H1 (cell line): ENCODE data around the gene UBXN11.

ENCODE experiments used
- CEBPB ChIP-seq: IDR thresholded peaks from 2 replicates; pipeline ENCODE4 v1.6.1; 2012; ENCODE audit warnings: low read depth, low read length
- EP300 ChIP-seq, 2 experiments: IDR thresholded peaks; 1 replicate in 1 of 2; 2 replicates in 1 of 2; pipeline ENCODE4 v1.6.1; 2011 to 2012; ENCODE audit warnings: low read depth in 2 of 2, low read length in 2 of 2, mild to moderate bottlenecking in 2 of 2, borderline replicate concordance in 1 of 2, inconsistent platforms in 1 of 2, moderate library complexity in 1 of 2
- FOSL1 ChIP-seq: IDR thresholded peaks from 2 replicates; pipeline ENCODE4 v1.6.1; 2011; ENCODE audit warnings: mild to moderate bottlenecking, low read depth, low read length, moderate library complexity; ENCODE audit not compliant: insufficient read depth
- HDAC6 ChIP-seq: IDR thresholded peaks from one replicate; pipeline ENCODE4 v1.7.1; 2012; ENCODE audit warnings: low read depth, mild to moderate bottlenecking, inconsistent platforms, low read length, moderate library complexity
- JUN ChIP-seq: IDR thresholded peaks from 2 replicates; pipeline ENCODE4 v1.6.1; 2011; ENCODE audit warnings: low read depth, mild to moderate bottlenecking, improper control_type of control experiment, low read length
- SIN3A ChIP-seq, 2 experiments: IDR thresholded peaks in 1 of 2; conservative IDR thresholded peaks in 1 of 2; 2 replicates each; pipeline ENCODE4 v1.6.1; 2011 to 2012; ENCODE audit warnings: low read length in 2 of 2, improper control_type of control experiment in 1 of 2, low read depth in 1 of 2, mild to moderate bottlenecking in 1 of 2
- TAF1 ChIP-seq: IDR thresholded peaks from 2 replicates; pipeline ENCODE4 v1.6.1; 2011; ENCODE audit warnings: mild to moderate bottlenecking, low read depth, low read length
- TEAD4 ChIP-seq: IDR thresholded peaks from 2 replicates; pipeline ENCODE4 v1.6.1; 2012; ENCODE audit warnings: low read depth, low read length, inconsistent platforms, mixed read lengths
- YY1 ChIP-seq: IDR thresholded peaks from 2 replicates; pipeline ENCODE4 v1.6.1; 2011; ENCODE audit warnings: low read depth, mild to moderate bottlenecking, low read length
- TF ChIP-seq, protein P1 (sequence below): IDR thresholded peaks from 2 replicates; pipeline ENCODE4 v1.6.1; 2012; ENCODE audit warnings: inconsistent platforms
- TF ChIP-seq, protein P2 (sequence below), 3 experiments: IDR thresholded peaks; 1 replicate in 2 of 3; 2 replicates in 1 of 3; pipeline versions ENCODE4 v1.5.1 to v1.6.1; 2011; ENCODE audit warnings: low read length in 3 of 3, mild to moderate bottlenecking in 3 of 3, inconsistent platforms in 2 of 3, low read depth in 1 of 3, moderate library complexity in 1 of 3; ENCODE audit not compliant: insufficient read depth in 1 of 3; ENCODE audit errors: control extremely low read depth in 1 of 3

DNA sequence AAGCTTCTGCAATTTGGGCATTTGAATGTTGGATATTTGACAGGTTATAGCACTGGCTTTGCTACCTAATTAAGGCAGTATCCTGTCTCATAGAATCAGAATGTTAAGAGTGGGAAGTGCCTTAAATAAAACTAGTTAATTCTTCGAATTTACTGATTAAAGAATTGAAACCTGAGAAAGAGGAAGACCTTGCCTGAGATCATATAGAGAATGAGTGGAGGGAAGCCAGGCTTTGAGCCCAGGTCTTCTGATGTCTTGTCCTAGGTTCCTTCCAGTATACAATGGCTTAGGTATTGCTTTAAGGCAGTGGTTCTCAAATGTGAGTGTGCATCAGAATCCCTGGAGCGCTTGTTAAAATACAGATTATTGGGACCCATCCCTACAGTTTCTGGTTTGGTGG is 47.4 kb downstream of the UBXN11 start:
- no peak for TF ChIP-seq TAF1
- TF ChIP-seq FOSL1 = no peak
- TF ChIP-seq, protein P1, sequence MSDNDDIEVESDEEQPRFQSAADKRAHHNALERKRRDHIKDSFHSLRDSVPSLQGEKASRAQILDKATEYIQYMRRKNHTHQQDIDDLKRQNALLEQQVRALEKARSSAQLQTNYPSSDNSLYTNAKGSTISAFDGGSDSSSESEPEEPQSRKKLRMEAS = no peak
- TF ChIP-seq TEAD4 = no peak
- TF ChIP-seq, protein P2, sequence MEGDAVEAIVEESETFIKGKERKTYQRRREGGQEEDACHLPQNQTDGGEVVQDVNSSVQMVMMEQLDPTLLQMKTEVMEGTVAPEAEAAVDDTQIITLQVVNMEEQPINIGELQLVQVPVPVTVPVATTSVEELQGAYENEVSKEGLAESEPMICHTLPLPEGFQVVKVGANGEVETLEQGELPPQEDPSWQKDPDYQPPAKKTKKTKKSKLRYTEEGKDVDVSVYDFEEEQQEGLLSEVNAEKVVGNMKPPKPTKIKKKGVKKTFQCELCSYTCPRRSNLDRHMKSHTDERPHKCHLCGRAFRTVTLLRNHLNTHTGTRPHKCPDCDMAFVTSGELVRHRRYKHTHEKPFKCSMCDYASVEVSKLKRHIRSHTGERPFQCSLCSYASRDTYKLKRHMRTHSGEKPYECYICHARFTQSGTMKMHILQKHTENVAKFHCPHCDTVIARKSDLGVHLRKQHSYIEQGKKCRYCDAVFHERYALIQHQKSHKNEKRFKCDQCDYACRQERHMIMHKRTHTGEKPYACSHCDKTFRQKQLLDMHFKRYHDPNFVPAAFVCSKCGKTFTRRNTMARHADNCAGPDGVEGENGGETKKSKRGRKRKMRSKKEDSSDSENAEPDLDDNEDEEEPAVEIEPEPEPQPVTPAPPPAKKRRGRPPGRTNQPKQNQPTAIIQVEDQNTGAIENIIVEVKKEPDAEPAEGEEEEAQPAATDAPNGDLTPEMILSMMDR (IDR thresholded peaks at IDR 0.05; ENCODE audit: control extremely low read depth in 1 of 3, insufficient read depth in 1 of 3, low read depth in 1 of 3, low read length in 3 of 3) = no peak
- TF ChIP-seq EP300 (IDR thresholded peaks at IDR 0.05; ENCODE audit: borderline replicate concordance in 1 of 2, low read depth in 2 of 2, low read length in 2 of 2) = no peak
- TF ChIP-seq YY1 = no peak
- no peak for TF ChIP-seq JUN
- TF ChIP-seq SIN3A (conservative IDR thresholded peaks at IDR 0.05 in 1 of 2, IDR thresholded peaks at IDR 0.05 in 1 of 2; ENCODE audit: low read depth in 1 of 2, low read length in 2 of 2) = no peak
- TF ChIP-seq HDAC6 = no peak
- TF ChIP-seq CEBPB = no peak
